CD4-positive, alpha-beta T cell treated with Interleukin-12 subunit alpha and Interleukin-12 subunit beta, for 1 hour (primary cell): ENCODE results near the gene PPFIBP1.
"Not testable (repeated sequence)": the region's sequence is repeated elsewhere in the genome, so short reads cannot be mapped to it uniquely, and the experiment has no call there.

Experiments
- DNase-seq: peaks from one replicate; pipeline ENCODE4 v3.0.0-alpha.2; 2020

PPFIBP1 gene

GRCh38 chr12:27631813-27632491 is 107.9 kb downstream of the PPFIBP1 start:
- no peak for DNase-seq

GRCh38 chr12:27635349-27635972 is 111.5 kb downstream of the PPFIBP1 start:
- no peak for DNase-seq

GRCh38 chr12:27636569-27636968 is 112.6 kb downstream of the PPFIBP1 start:
- DNase-seq, result not testable (repeated sequence)

GRCh38 chr12:27637524-27637923 is 113.5 kb downstream of the PPFIBP1 start:
- no peak for DNase-seq

- DNase-seq, result no peak
Measured at GRCh38 chr12:27639265-27639664, 115.3 kb downstream of the PPFIBP1 start.

GRCh38 chr12:27640566-27641200 is 116.7 kb downstream of the PPFIBP1 start:
- not testable (repeated sequence) for DNase-seq

- not testable (repeated sequence) for DNase-seq
Measured at GRCh38 chr12:27642361-27642760, 118.4 kb downstream of the PPFIBP1 start.

GRCh38 chr12:27642892-27643291 is 118.9 kb downstream of the PPFIBP1 start:
- not testable (repeated sequence) for DNase-seq

- DNase-seq, result no peak
Measured at GRCh38 chr12:27644158-27644845, 120.3 kb downstream of the PPFIBP1 start.

GRCh38 chr12:27645671-27646070 is 121.7 kb downstream of the PPFIBP1 start:
- no peak for DNase-seq

GRCh38 chr12:27646149-27646548 is 122.1 kb downstream of the PPFIBP1 start:
- no peak for DNase-seq

GRCh38 chr12:27650011-27650410 is 126.0 kb downstream of the PPFIBP1 start:
- DNase-seq, result no peak

- no peak for DNase-seq
Measured at GRCh38 chr12:27651201-27651600, 127.2 kb downstream of the PPFIBP1 start.

GRCh38 chr12:27652174-27652763 is 128.3 kb downstream of the PPFIBP1 start:
- peak; percentile 38 for DNase-seq

GRCh38 chr12:27653661-27654060 is 129.7 kb downstream of the PPFIBP1 start:
- DNase-seq, result no peak

- not testable (repeated sequence) for DNase-seq
Measured at GRCh38 chr12:27655476-27655875, 131.5 kb downstream of the PPFIBP1 start.

- DNase-seq, result no peak
Measured at GRCh38 chr12:27657296-27657695, 133.3 kb downstream of the PPFIBP1 start.

GRCh38 chr12:27665704-27666103 is 141.7 kb downstream of the PPFIBP1 start:
- no peak for DNase-seq

- DNase-seq, result no peak
Measured at GRCh38 chr12:27666510-27666909, 142.5 kb downstream of the PPFIBP1 start.

GRCh38 chr12:27667540-27667939 is 143.5 kb downstream of the PPFIBP1 start:
- no peak for DNase-seq

GRCh38 chr12:27672051-27672450 is 148.0 kb downstream of the PPFIBP1 start:
- DNase-seq, result no peak

- DNase-seq, result no peak
Measured at GRCh38 chr12:27672643-27673042, 148.6 kb downstream of the PPFIBP1 start.

- no peak for DNase-seq
Measured at GRCh38 chr12:27673101-27673718, 149.2 kb downstream of the PPFIBP1 start.
